Caco-2 (cell line): ENCODE data around the gene TM4SF18. TPM values are rescaled to one million over a fixed set of nuclear protein-coding genes. Genes with fewer than 3 reads are reported as not detected.

Experiments
- BruUV-seq: library from RNA; stranded (reverse); fragments of 400-500 nt; replicated peaks from 2 replicates; lab custom pipeline; 2021; lab: Mats Ljungman, UMichigan
- CTCF ChIA-PET: fragments of 300-600 bp; sonication (Branson Sonifier 250); formaldehyde crosslinking; loops from one replicate; lab custom pipeline; 2022; ENCODE audit warnings: antibody characterized with exemption; lab: Charles Lee
- POLR2A ChIA-PET: fragments of 300-600 bp; sonication (Branson Sonifier 250); formaldehyde crosslinking; loops from one replicate; lab custom pipeline; 2022; ENCODE audit warnings: antibody characterized with exemption; lab: Charles Lee
- DNase-seq, 2 experiments: peaks; one replicate each; pipeline versions ENCODE4 v3.0.0 to v3.0.0-alpha.2; 2020 to 2022
- H3K27me3 ChIP-seq: replicated peaks from 2 replicates; pipeline ENCODE4 v1.6.0; 2011; ENCODE audit warnings: low read length; ENCODE audit not compliant: control insufficient read depth, insufficient read depth
- H3K36me3 ChIP-seq: 2 replicates; pipeline ENCODE4 v1.5.1; 2011; ENCODE audit warnings: low read length; ENCODE audit not compliant: control insufficient read depth, insufficient read depth
- H3K4me1 ChIP-seq: fragments of 250-450 bp; sonication (Bioruptor Pico); 2 replicates; pipeline ENCODE4 v1.5.1; 2020; ENCODE audit warnings: mild to moderate bottlenecking
- H3K4me3 ChIP-seq: 2 replicates; pipeline ENCODE4 v1.5.1; 2011; ENCODE audit warnings: low read depth, mild to moderate bottlenecking, control low read depth, low read length
- H3K9me3 ChIP-seq: fragments of 250-450 bp; sonication (Bioruptor Pico); 2 replicates; pipeline ENCODE4 v1.5.1; 2020; ENCODE audit warnings: mild to moderate bottlenecking, moderate library complexity
- H3K27ac Mint-ChIP-seq: one replicate; pipeline ENCODE4 v1.8.0; 2022; ENCODE audit warnings: mixed read lengths; ENCODE audit not compliant: unreplicated experiment
- H3K27me3 Mint-ChIP-seq: one replicate; pipeline ENCODE4 v1.8.0; 2022; ENCODE audit warnings: mixed read lengths; ENCODE audit not compliant: insufficient read depth, unreplicated experiment
- H3K36me3 Mint-ChIP-seq: one replicate; pipeline ENCODE4 v1.8.0; 2022; ENCODE audit warnings: mild to moderate bottlenecking, mixed read lengths; ENCODE audit not compliant: insufficient read depth, unreplicated experiment
- H3K4me1 Mint-ChIP-seq: one replicate; pipeline ENCODE4 v1.8.0; 2022; ENCODE audit warnings: low read depth, mixed read lengths; ENCODE audit not compliant: unreplicated experiment
- H3K4me3 Mint-ChIP-seq: one replicate; pipeline ENCODE4 v1.8.0; 2022; ENCODE audit warnings: mild to moderate bottlenecking, moderate library complexity, mixed read lengths; ENCODE audit not compliant: unreplicated experiment
- H3K9me3 Mint-ChIP-seq: one replicate; pipeline ENCODE4 v1.8.0; 2022; ENCODE audit warnings: mixed read lengths; ENCODE audit not compliant: unreplicated experiment
- CTCF ChIP-seq, 2 experiments: fragments of 200-600 bp in 1 of 2; IDR thresholded peaks; 1 replicate in 1 of 2; 2 replicates in 1 of 2; pipeline versions ENCODE4 v1.5.1 to v1.8.0; 2011 to 2022; ENCODE audit warnings: antibody characterized with exemption in 1 of 2, control low read depth in 1 of 2, inconsistent platforms in 1 of 2, low read depth in 1 of 2, low read length in 1 of 2, mild to moderate bottlenecking in 1 of 2, moderate library complexity in 1 of 2; ENCODE audit not compliant: insufficient read depth in 1 of 2, severe bottlenecking in 1 of 2, unreplicated experiment in 1 of 2
- intact Hi-C: fragments of 100-400 bp; cut with micrococcal nuclease; formaldehyde crosslinking; loops from one replicate; pipeline ENCODE4 v1.10.0; 2022; ENCODE audit not compliant: unreplicated experiment
- total RNA-seq: library from RNA; stranded (reverse); gene quantifications from 2 replicates; pipeline ENCODE4 v1.2.3, GENCODE V29; 2022

TM4SF18 gene
- total RNA-seq, 1 experiment from 2014 or later, result not detected

GRCh38 chr3:149369991-149370866 lies 36.8 kb upstream of the TM4SF18 start:
- no TSS peak for BruUV-seq
- Mint-ChIP-seq H3K4me3 (no peak overlapping the region), H3K27ac (no peak overlapping the region), H3K27me3 (no peaks in the 10 kb centered on the region), H3K36me3 (peaks cover 71% of the 10 kb centered on the region), H3K4me1 (peaks cover 50% of the 10 kb centered on the region), H3K9me3 (no peaks in the 10 kb centered on the region)
- no peak overlapping the region for H3K4me3 ChIP-seq
- H3K36me3 ChIP-seq, result no peaks in the 10 kb centered on the region
- CTCF ChIA-PET, result interaction anchor here (1.0 kb wide), 1 partner anchor 37 kb away, joined by 3 read pairs; the partner anchor contains the start of gene TM4SF18
- H3K4me1 ChIP-seq, result peaks cover 75% of the 10 kb centered on the region
- TF ChIP-seq CTCF (IDR thresholded peaks at IDR 0.05; ENCODE audit: insufficient read depth in 1 of 2, low read depth in 1 of 2, low read length in 1 of 2, severe bottlenecking in 1 of 2, unreplicated experiment in 1 of 2), result no peak
- intact Hi-C loops, result no loop called here
- H3K27me3 ChIP-seq, result no peaks in the 10 kb centered on the region
- DNase-seq, result no peak
- POLR2A ChIA-PET, result no interaction called here
- H3K9me3 ChIP-seq, result no peaks in the 10 kb centered on the region

- H3K9me3 ChIP-seq, result no peaks in the 10 kb centered on the region
- H3K9me3 Mint-ChIP-seq, result no peaks in the 10 kb centered on the region
- peaks cover 67% of the 10 kb centered on the region for H3K4me1 ChIP-seq
- peaks cover 50% of the 10 kb centered on the region for H3K4me1 Mint-ChIP-seq
- peaks cover 58% of the 10 kb centered on the region for H3K36me3 Mint-ChIP-seq
- ChIA-PET CTCF (no interaction called here), POLR2A (no interaction called here)
- intact Hi-C loops, result no loop called here
- TF ChIP-seq CTCF (IDR thresholded peaks at IDR 0.05; ENCODE audit: insufficient read depth in 1 of 2, low read depth in 1 of 2, low read length in 1 of 2, severe bottlenecking in 1 of 2, unreplicated experiment in 1 of 2), result no peak
- no peak overlapping the region for H3K27ac Mint-ChIP-seq
- no peaks in the 10 kb centered on the region for H3K36me3 ChIP-seq
- no peaks in the 10 kb centered on the region for H3K27me3 ChIP-seq
- no peak overlapping the region for H3K4me3 Mint-ChIP-seq
- H3K4me3 ChIP-seq, result no peak overlapping the region
- H3K27me3 Mint-ChIP-seq, result no peaks in the 10 kb centered on the region
- BruUV-seq, result no TSS peak
- no peak for DNase-seq
Measured at GRCh38 chr3:149368674-149369497, 35.5 kb upstream of the TM4SF18 start.

GRCh38 chr3:149368201-149368673 lies 34.8 kb upstream of the TM4SF18 start:
- no peak overlapping the region for H3K27ac Mint-ChIP-seq
- no TSS peak for BruUV-seq
- POLR2A ChIA-PET, result no interaction called here
- Histone ChIP-seq H3K4me1 (peaks cover 60% of the 10 kb centered on the region), H3K27me3 (no peaks in the 10 kb centered on the region), H3K9me3 (no peaks in the 10 kb centered on the region), H3K4me3 (no peak overlapping the region), H3K36me3 (no peaks in the 10 kb centered on the region)
- CTCF ChIA-PET, result no interaction called here
- intact Hi-C loops, result no loop called here
- no peaks in the 10 kb centered on the region for H3K27me3 Mint-ChIP-seq
- no peaks in the 10 kb centered on the region for H3K9me3 Mint-ChIP-seq
- peaks cover 51% of the 10 kb centered on the region for H3K36me3 Mint-ChIP-seq
- no peak overlapping the region for H3K4me3 Mint-ChIP-seq
- H3K4me1 Mint-ChIP-seq, result peaks cover 44% of the 10 kb centered on the region
- TF ChIP-seq CTCF (IDR thresholded peaks at IDR 0.05; ENCODE audit: insufficient read depth in 1 of 2, low read depth in 1 of 2, low read length in 1 of 2, severe bottlenecking in 1 of 2, unreplicated experiment in 1 of 2), result no peak
- DNase-seq, result no peak
